ENCODE measurements around the gene TDRD7. TPM values are rescaled to one million over a fixed set of nuclear protein-coding genes. Genes with fewer than 3 reads are reported as not detected.

Gene TDRD7
- total and polyA plus RNA-seq, 2 experiments from 2014 or later, result 4.2 to 4.5 TPM

GRCh38 chr9:97427885-97428284 lies 16.0 kb downstream of the TDRD7 start:
- TF ChIP-seq CTCF (IDR thresholded peaks at IDR 0.05; ENCODE audit: low read depth, low read length), result no peak
- H3K36me3 ChIP-seq, result no peaks in the 10 kb centered on the region

GRCh38 chr9:97430316-97431043 lies 18.6 kb downstream of the TDRD7 start:
- DNase-seq (ENCODE audit: low read depth in 1 of 2, low spot score in 1 of 2), result no peak
- no peaks in the 10 kb centered on the region for H3K36me3 ChIP-seq

More at GRCh38 chr9:97427885-97428284, 16.0 kb downstream of the TDRD7 start:
- Histone ChIP-seq H3K4me3 (no peak overlapping the region), H3K27ac (no peak overlapping the region), H3K4me1 (ENCODE audit: low read depth) (no peaks in the 10 kb centered on the region), H3K9me3 (ENCODE audit: low read depth) (no peaks in the 10 kb centered on the region), H3K27me3 (no peaks in the 10 kb centered on the region)
- no peak for DNase-seq (ENCODE audit: low read depth in 1 of 2, low spot score in 1 of 2)

GRCh38 chr9:97431044-97431441 lies 19.1 kb downstream of the TDRD7 start:
- no peak overlapping the region for H3K27ac ChIP-seq
- no peaks in the 10 kb centered on the region for H3K36me3 ChIP-seq
- no peak overlapping the region for H3K4me3 ChIP-seq
- no peaks in the 10 kb centered on the region for H3K4me1 ChIP-seq (ENCODE audit: low read depth)
- no peak for TF ChIP-seq CTCF (IDR thresholded peaks at IDR 0.05; ENCODE audit: low read depth, low read length)
- no peaks in the 10 kb centered on the region for H3K27me3 ChIP-seq
- H3K9me3 ChIP-seq (ENCODE audit: low read depth), result no peaks in the 10 kb centered on the region
- no peak for DNase-seq (ENCODE audit: low read depth in 1 of 2, low spot score in 1 of 2)

More at GRCh38 chr9:97430316-97431043, 18.6 kb downstream of the TDRD7 start:
- no peak overlapping the region for H3K4me3 ChIP-seq
- H3K4me1 ChIP-seq (ENCODE audit: low read depth), result no peaks in the 10 kb centered on the region
- H3K27ac ChIP-seq, result no peak overlapping the region
- TF ChIP-seq CTCF (IDR thresholded peaks at IDR 0.05; ENCODE audit: low read depth, low read length), result no peak
- no peaks in the 10 kb centered on the region for H3K27me3 ChIP-seq
- no peaks in the 10 kb centered on the region for H3K9me3 ChIP-seq (ENCODE audit: low read depth)

- TF ChIP-seq CTCF (IDR thresholded peaks at IDR 0.05; ENCODE audit: low read depth, low read length), result no peak
- Histone ChIP-seq H3K4me3 (no peak overlapping the region), H3K9me3 (ENCODE audit: low read depth) (no peaks in the 10 kb centered on the region), H3K27me3 (no peaks in the 10 kb centered on the region), H3K4me1 (ENCODE audit: low read depth) (no peaks in the 10 kb centered on the region), H3K27ac (no peak overlapping the region), H3K36me3 (no peaks in the 10 kb centered on the region)
- DNase-seq (ENCODE audit: low read depth in 1 of 2, low spot score in 1 of 2), result no peak
These were observed 19.8 kb downstream of the TDRD7 start for GRCh38 chr9:97431549-97432143.

- DNase-seq (ENCODE audit: low read depth in 1 of 2, low spot score in 1 of 2), result no peak
- Histone ChIP-seq H3K27ac (no peak overlapping the region), H3K36me3 (no peaks in the 10 kb centered on the region), H3K9me3 (ENCODE audit: low read depth) (no peaks in the 10 kb centered on the region), H3K4me3 (no peak overlapping the region), H3K27me3 (no peaks in the 10 kb centered on the region), H3K4me1 (ENCODE audit: low read depth) (no peaks in the 10 kb centered on the region)
- TF ChIP-seq CTCF (IDR thresholded peaks at IDR 0.05; ENCODE audit: low read depth, low read length), result no peak
These were observed 25.2 kb downstream of the TDRD7 start for GRCh38 chr9:97437051-97437600.

Data from cardiac muscle cell (in vitro differentiated cells and primary cell).